Stomach (tissue), 9 donors: Measurements from ENCODE around the gene MYH11. TPM values are rescaled to one million over a fixed set of nuclear protein-coding genes. Genes with fewer than 3 reads are reported as not detected.

ENCODE experiments used
- DNase-seq, 2 donors: peaks; one replicate each; pipeline versions ENCODE4 v3.0.0 to v3.0.0-alpha.2; 2013 to 2019
- H3K27ac ChIP-seq, 5 donors: fragments of 200-600 bp in 4 of 5; sonication (generic) in 4 of 5; one replicate each; pipeline ENCODE4 v1.5.1; 2013 to 2019; ENCODE audit warnings: mild to moderate bottlenecking in 1 of 5, moderate library complexity in 1 of 5
- H3K27me3 ChIP-seq, 3 donors: fragments of 200-600 bp; sonication (generic); one replicate each; pipeline ENCODE4 v1.5.1; 2017 to 2019; ENCODE audit warnings: mixed run types in 1 of 3
- H3K36me3 ChIP-seq, 4 donors: fragments of 200-600 bp; sonication (generic); 1 replicate in 3 of 4; 2 replicates in 1 of 4; pipeline ENCODE4 v1.5.1; 2016 to 2019
- H3K4me1 ChIP-seq, 4 donors: fragments of 200-600 bp; sonication (generic); one replicate each; pipeline ENCODE4 v1.5.1; 2016 to 2019
- H3K4me3 ChIP-seq, 4 donors: fragments of 200-600 bp; sonication (generic) in 3 of 4; one replicate each; pipeline ENCODE4 v1.5.1; 2016 to 2019; ENCODE audit warnings: mild to moderate bottlenecking in 1 of 4
- H3K9me3 ChIP-seq, 4 donors: fragments of 200-600 bp; sonication (generic); one replicate each; pipeline ENCODE4 v1.5.1; 2016 to 2019
- CTCF ChIP-seq, 7 experiments: fragments of 450-650 bp in 4 of 7; fragments of 200-600 bp in 3 of 7; sonication (generic) in 3 of 7; IDR thresholded peaks; one replicate each; pipeline ENCODE4 v1.5.1; 2016 to 2019; ENCODE audit warnings: antibody characterized with exemption in 7 of 7, control low read depth in 2 of 7, mild to moderate bottlenecking in 1 of 7
- EP300 ChIP-seq: sonication (generic); formaldehyde crosslinking; IDR thresholded peaks from one replicate; pipeline ENCODE4 v1.6.1; 2017; ENCODE audit warnings: antibody characterized with exemption
- POLR2A ChIP-seq, 4 donors: fragments of 450-650 bp; IDR thresholded peaks; one replicate each; pipeline ENCODE4 v1.6.1; 2016; ENCODE audit warnings: antibody characterized with exemption in 4 of 4, control low read depth in 2 of 4, mild to moderate bottlenecking in 1 of 4, moderate library complexity in 1 of 4
- POLR2AphosphoS5 ChIP-seq, 3 donors: sonication (generic); formaldehyde crosslinking; IDR thresholded peaks; one replicate each; pipeline ENCODE4 v1.6.1; 2016; ENCODE audit warnings: antibody characterized with exemption in 3 of 3
- WGBS, 5 donors: extraction: QIAGEN DNeasy Blood & Tissue Kit in 3 of 5; methylation state at CpG; one replicate each; pipeline versions ENCODE4 v1.1.5 to v1.1.7; 2013 to 2018; 5-methylcytosine and 5-hydroxymethylcytosine counted together
- intact Hi-C: fragments of 100-400 bp; cut with DNase I; formaldehyde crosslinking; loops from one replicate; pipeline ENCODE4 v1.15.1; 2023; ENCODE audit warnings: low total_unique reads
- polyA plus RNA-seq, 3 donors: library from polyadenylated mRNA; stranded (reverse); fragments of 200-250 nt; gene quantifications; one replicate each; pipeline ENCODE4 v1.2.3, GENCODE V29; 2013
- total RNA-seq, 5 donors: library from RNA; depleted of rRNA; stranded (reverse); fragments of >200 nt; gene quantifications; one replicate each; pipeline versions ENCODE4 v1.1.0 to v1.2.3, GENCODE V29; 2014 to 2016
- donor health status: healthy with polysubstance abuse.
- donor health status: Bipolar disorder and iron deficiency.
- donor health status: healthy.

The MYH11 gene
- total and polyA plus RNA-seq, 8 donors = 33.8 to 3,048 (median 865) TPM

DNA sequence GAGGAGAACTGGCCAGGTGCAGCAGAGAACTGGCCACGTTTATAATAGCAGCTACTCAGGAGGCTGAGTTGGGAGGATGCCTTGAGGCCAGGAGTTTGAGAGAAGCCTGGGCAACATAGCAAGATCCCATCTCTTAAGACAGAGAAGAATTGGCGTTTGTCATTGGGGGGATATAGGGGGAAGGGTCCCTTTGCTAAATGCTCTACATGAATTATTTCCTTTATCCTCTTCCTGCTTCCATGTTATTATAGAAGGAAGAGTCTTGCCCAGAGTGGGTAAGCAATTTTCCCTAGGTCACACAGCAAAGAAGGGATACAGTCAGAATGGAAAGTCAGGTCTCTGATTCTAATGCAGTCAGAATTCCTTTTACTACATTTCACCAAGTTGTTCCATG is 68.0 kb downstream of the MYH11 start:
- Histone ChIP-seq H3K9me3 (no peaks in the 10 kb centered on the region), H3K4me1 (peaks cover 0 to 40% (median 20%) of the 10 kb centered on the region in 4 donors), H3K27ac (peak overlapping the region in 4 of 5 donors; percentile 20 to 64 (median 47)), H3K27me3 (no peaks in the 10 kb centered on the region), H3K36me3 (peaks cover 0 to 24% (median 5%) of the 10 kb centered on the region in 4 donors), H3K4me3 (no peak overlapping the region)
- 68 to 84% (median 73%) methylated on average over 2 of the region's 2 CpGs for WGBS, 5 donors
- TF ChIP-seq POLR2A (IDR thresholded peaks at IDR 0.05) = no peak
- TF ChIP-seq EP300 = no peak
- no peak for TF ChIP-seq POLR2AphosphoS5 (IDR thresholded peaks at IDR 0.05)
- TF ChIP-seq CTCF (IDR thresholded peaks at IDR 0.05) = no peak
- DNase-seq = no peak
- intact Hi-C loops = no loop called here

DNA sequence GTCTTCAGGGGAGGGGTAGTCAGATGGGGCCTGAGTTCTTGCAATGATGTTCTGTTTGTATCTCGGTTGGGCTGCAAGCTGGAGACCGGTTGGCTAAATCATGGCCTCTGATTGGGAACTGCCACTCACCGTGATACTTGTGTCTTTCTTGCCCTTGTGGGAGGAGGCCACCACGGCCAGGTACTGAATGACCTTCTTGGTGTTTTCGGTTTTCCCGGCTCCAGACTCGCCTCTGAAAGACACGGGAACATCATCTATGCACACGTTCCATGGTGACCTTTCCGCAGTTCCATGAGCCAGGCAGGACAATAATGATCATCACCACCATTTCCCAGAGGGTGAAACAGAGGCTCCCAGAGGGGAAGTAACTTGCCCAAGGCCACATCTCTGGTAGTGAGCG is 70.3 kb downstream of the MYH11 start:
- no peaks in the 10 kb centered on the region for H3K27me3 ChIP-seq
- intact Hi-C loops = no loop called here
- no peak overlapping the region for H3K4me3 ChIP-seq
- H3K36me3 ChIP-seq = peaks cover 0 to 39% (median 7%) of the 10 kb centered on the region in 4 donors
- TF ChIP-seq POLR2A (IDR thresholded peaks at IDR 0.05) (no peak), POLR2AphosphoS5 (IDR thresholded peaks at IDR 0.05) (no peak), EP300 (no peak), CTCF (IDR thresholded peaks at IDR 0.05) (no peak)
- peaks cover 0 to 25% (median 12%) of the 10 kb centered on the region in 4 donors for H3K4me1 ChIP-seq
- H3K9me3 ChIP-seq = no peaks in the 10 kb centered on the region
- DNase-seq = no peak
- WGBS, 5 donors = 80 to 94% (median 86%) methylated on average over 9 to 11 of the region's 11 CpGs
- H3K27ac ChIP-seq = peak overlapping the region in 3 of 5 donors; percentile 1 to 64 (median 59)

DNA sequence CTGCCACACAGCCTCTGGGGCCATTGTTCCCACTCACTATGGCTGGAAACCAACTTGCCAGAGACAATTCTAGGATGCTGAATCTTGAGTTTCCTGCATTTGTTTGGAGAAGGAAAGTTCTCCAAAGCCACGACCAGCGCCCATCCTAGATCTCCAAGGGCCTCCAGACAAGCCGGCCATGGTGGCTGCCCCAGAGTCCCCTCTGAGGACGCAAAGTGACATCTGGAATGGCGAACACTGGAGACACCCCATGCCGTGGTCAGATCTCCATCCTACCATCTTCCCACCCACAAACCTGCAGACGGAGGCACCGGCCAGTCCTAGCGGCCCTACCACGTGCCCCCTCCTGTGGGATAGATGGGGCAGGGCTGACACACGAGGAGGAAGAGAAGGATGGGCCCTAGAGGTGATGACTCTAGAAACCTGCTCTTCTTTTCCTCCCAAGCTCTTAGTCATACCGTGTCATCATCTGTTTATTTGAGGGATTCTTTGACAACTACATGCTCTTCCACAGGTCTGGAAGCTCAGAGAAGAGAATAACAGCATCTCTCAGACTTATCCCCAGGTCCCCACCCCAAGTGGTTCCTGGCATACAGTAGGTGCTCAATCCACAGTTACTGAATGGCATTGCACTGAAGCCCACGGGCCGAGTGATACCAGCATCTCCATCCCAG is 71.3 kb downstream of the MYH11 start:
- H3K36me3 ChIP-seq = peaks cover 0 to 49% (median 9%) of the 10 kb centered on the region in 4 donors
- no peak overlapping the region for H3K4me3 ChIP-seq
- TF ChIP-seq POLR2A (IDR thresholded peaks at IDR 0.05) = no peak
- no peak for TF ChIP-seq EP300
- no peak for TF ChIP-seq POLR2AphosphoS5 (IDR thresholded peaks at IDR 0.05)
- no peak for TF ChIP-seq CTCF (IDR thresholded peaks at IDR 0.05)
- DNase-seq = no peak
- H3K27ac ChIP-seq = peak overlapping the region in 4 of 5 donors; percentile 1 to 64 (median 38)
- WGBS, 5 donors = 56 to 77% (median 73%) methylated on average over 10 to 14 of the region's 14 CpGs
- H3K27me3 ChIP-seq = no peaks in the 10 kb centered on the region
- H3K4me1 ChIP-seq = peaks cover 0 to 19% (median 8%) of the 10 kb centered on the region in 4 donors
- intact Hi-C loops = no loop called here
- H3K9me3 ChIP-seq = no peaks in the 10 kb centered on the region

DNA sequence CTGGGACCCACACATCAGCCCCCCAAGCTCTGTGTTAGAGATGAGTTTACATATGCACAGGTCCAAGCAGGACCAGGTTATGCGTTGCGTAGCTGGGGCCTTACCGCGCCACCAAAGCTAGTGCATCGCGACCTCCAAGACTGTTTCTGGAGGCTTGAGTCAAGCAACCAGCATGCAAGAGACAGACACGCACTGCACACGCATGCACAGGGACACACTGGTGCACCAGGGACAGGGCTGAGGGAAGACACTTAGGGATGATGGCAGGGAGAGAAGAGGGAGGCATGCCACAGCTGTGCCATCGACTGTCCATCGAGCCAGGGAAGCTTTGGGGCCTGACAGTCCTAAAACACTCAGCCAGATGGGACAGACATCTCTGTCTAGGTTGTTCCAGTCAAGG is 72.8 kb downstream of the MYH11 start:
- H3K27ac ChIP-seq = peak overlapping the region in 2 of 5 donors; percentile 8 to 9
- 84 to 96% (median 93%) methylated on average over 8 to 10 of the region's 10 CpGs for WGBS, 5 donors
- DNase-seq = no peak
- H3K4me1 ChIP-seq = peaks cover 0 to 16% (median 3%) of the 10 kb centered on the region in 4 donors
- no peak overlapping the region for H3K4me3 ChIP-seq
- peaks cover 0 to 54% (median 13%) of the 10 kb centered on the region in 4 donors for H3K36me3 ChIP-seq
- no peaks in the 10 kb centered on the region for H3K27me3 ChIP-seq
- intact Hi-C loops = no loop called here
- TF ChIP-seq EP300 (no peak), POLR2AphosphoS5 (IDR thresholded peaks at IDR 0.05) (no peak), POLR2A (IDR thresholded peaks at IDR 0.05) (no peak), CTCF (IDR thresholded peaks at IDR 0.05) (no peak)
- no peaks in the 10 kb centered on the region for H3K9me3 ChIP-seq
